Ishikawa (cell line): ENCODE results near the gene DAZAP1.

Experiments
- EGR1 ChIP-seq: IDR thresholded peaks from 2 replicates; pipeline ENCODE4 v1.6.1; 2012
- MAX ChIP-seq: IDR thresholded peaks from 2 replicates; pipeline ENCODE4 v1.6.1; 2012
- TAF1 ChIP-seq: IDR thresholded peaks from 2 replicates; pipeline ENCODE4 v1.6.1; 2012; ENCODE audit warnings: low read depth, mild to moderate bottlenecking

GRCh38 chr19:1384478-1385110 is 22.8 kb upstream of the DAZAP1 start:
- TF ChIP-seq EGR1 (no peak), MAX (no peak), TAF1 (no peak)
